Right lobe of liver (tissue), 6 donors: ENCODE results near the gene TMEM167B. TPM values are rescaled to one million over a fixed set of nuclear protein-coding genes. Genes with fewer than 3 reads are reported as not detected.
"Not testable (repeated sequence)": the region's sequence is repeated elsewhere in the genome, so short reads cannot be mapped to it uniquely, and the experiment has no call there.

Source experiments
- ATAC-seq, 4 donors: fragments of 200-7000 bp; cut with Tn5 transposase; one replicate each; pipeline ENCODE4 v1.9.1; 2020; ENCODE audit warnings: mild to moderate bottlenecking in 4 of 4, moderate library complexity in 4 of 4
- DNase-seq, 3 donors: peaks; one replicate each; pipeline ENCODE4 v3.0.0-alpha.2; 2020
- H3K27ac ChIP-seq, 3 donors: fragments of 200-600 bp; one replicate each; pipeline ENCODE4 v1.8.0; 2022
- H3K27me3 ChIP-seq, 2 donors: fragments of 200-600 bp; one replicate each; pipeline ENCODE4 v1.8.0; 2022
- H3K36me3 ChIP-seq, 4 donors: fragments of 200-600 bp; sonication (generic) in 1 of 4; one replicate each; pipeline versions ENCODE4 v1.5.1 to v1.8.0; 2017 to 2022; ENCODE audit warnings: control low read depth in 1 of 4
- H3K4me1 ChIP-seq, 4 donors: fragments of 200-600 bp; sonication (generic) in 1 of 4; one replicate each; pipeline versions ENCODE4 v1.5.1 to v1.8.0; 2017 to 2022; ENCODE audit warnings: control low read depth in 1 of 4
- H3K4me3 ChIP-seq, 3 donors: fragments of 200-600 bp; one replicate each; pipeline ENCODE4 v1.8.0; 2022
- H3K9me3 ChIP-seq, 4 donors: fragments of 200-600 bp; sonication (generic) in 1 of 4; one replicate each; pipeline versions ENCODE4 v1.5.1 to v1.8.0; 2017 to 2022; ENCODE audit warnings: control low read depth in 1 of 4
- POLR2A ChIP-seq: fragments of 450-650 bp; IDR thresholded peaks from one replicate; pipeline ENCODE4 v1.6.1; 2017; ENCODE audit warnings: antibody characterized with exemption, mild to moderate bottlenecking
- WGBS: methylation state at CpG from one replicate; pipeline ENCODE4 v1.1.6; 2018; ENCODE audit warnings: low coverage, low lambda C conversion rate; ENCODE audit not compliant: insufficient coverage; ENCODE audit errors: missing lambda C conversion rate; 5-methylcytosine and 5-hydroxymethylcytosine counted together
- intact Hi-C, 2 donors: fragments of 100-400 bp; cut with DNase I; formaldehyde crosslinking; loops; one replicate each; pipeline versions ENCODE4 v1.11.2 to v1.14.1; 2022
- total RNA-seq, 6 experiments: library from RNA; depleted of rRNA in 2 of 6; stranded (reverse); fragments of >200 nt in 2 of 6; fragmentation: NEBNext Ultra II Directional in 3 of 6; extraction: Animal tissue kit (Norgen Biotek cat#: 25700) in 3 of 6; gene quantifications; one replicate each; pipeline versions ENCODE4 v1.1.0 to v1.2.4, GENCODE V29; 2016 to 2023
- TF ChIP-seq, protein P1 (sequence below), 4 donors: fragments of 200-600 bp in 3 of 4; fragments of 450-650 bp in 1 of 4; IDR thresholded peaks; one replicate each; pipeline versions ENCODE4 v1.5.1 to v1.8.0; 2016 to 2022; ENCODE audit warnings: antibody characterized with exemption in 4 of 4, mild to moderate bottlenecking in 2 of 4
- donor health status: DM: no; HTN: yes; CAD: no.
- donor health status: DM: no; HTN: no; CAD: no.
- donor health status: DM: no; HTN: no; CAD: no.
- donor health status: DM: no; HTN: yes; CAD: no.
- donor health status: DM: no; HTN: yes; CAD: no.

TMEM167B gene
- total RNA-seq, 6 experiments from 2014 or later: 10.5 to 21.9 (median 15.1) TPM

DNA sequence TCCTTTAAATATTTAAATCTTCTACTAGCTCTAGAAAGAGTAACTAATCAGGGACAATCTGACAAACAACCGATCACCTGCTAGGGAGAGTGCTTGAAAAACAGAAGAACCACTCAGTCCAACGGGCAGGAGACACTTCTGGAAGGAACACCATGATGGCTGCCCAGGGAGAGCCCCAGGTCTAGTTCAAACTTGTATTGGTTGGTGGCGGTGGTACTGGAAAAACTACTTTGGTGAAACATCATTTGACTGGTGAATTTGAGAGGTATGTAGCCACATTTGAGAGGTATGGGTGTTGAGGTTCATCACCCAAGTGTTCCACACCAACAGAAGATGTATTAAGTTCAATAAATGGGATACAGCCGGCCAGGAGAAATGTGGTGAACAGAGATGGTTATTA is 43.9 kb upstream of the TMEM167B start:
- Histone ChIP-seq H3K9me3 (no peaks in the 10 kb centered on the region), H3K36me3 (no peaks in the 10 kb centered on the region), H3K27ac (no peak overlapping the region), H3K27me3 (no peaks in the 10 kb centered on the region), H3K4me3 (no peak overlapping the region), H3K4me1 (no peaks in the 10 kb centered on the region)
- 70% methylated on average over 4 of the region's 4 CpGs for WGBS
- no peak for TF ChIP-seq POLR2A
- TF ChIP-seq, protein P1, sequence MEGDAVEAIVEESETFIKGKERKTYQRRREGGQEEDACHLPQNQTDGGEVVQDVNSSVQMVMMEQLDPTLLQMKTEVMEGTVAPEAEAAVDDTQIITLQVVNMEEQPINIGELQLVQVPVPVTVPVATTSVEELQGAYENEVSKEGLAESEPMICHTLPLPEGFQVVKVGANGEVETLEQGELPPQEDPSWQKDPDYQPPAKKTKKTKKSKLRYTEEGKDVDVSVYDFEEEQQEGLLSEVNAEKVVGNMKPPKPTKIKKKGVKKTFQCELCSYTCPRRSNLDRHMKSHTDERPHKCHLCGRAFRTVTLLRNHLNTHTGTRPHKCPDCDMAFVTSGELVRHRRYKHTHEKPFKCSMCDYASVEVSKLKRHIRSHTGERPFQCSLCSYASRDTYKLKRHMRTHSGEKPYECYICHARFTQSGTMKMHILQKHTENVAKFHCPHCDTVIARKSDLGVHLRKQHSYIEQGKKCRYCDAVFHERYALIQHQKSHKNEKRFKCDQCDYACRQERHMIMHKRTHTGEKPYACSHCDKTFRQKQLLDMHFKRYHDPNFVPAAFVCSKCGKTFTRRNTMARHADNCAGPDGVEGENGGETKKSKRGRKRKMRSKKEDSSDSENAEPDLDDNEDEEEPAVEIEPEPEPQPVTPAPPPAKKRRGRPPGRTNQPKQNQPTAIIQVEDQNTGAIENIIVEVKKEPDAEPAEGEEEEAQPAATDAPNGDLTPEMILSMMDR (IDR thresholded peaks at IDR 0.05): no peak
- intact Hi-C loops: no loop called here
- DNase-seq (no peak), ATAC-seq (no peak)

DNA sequence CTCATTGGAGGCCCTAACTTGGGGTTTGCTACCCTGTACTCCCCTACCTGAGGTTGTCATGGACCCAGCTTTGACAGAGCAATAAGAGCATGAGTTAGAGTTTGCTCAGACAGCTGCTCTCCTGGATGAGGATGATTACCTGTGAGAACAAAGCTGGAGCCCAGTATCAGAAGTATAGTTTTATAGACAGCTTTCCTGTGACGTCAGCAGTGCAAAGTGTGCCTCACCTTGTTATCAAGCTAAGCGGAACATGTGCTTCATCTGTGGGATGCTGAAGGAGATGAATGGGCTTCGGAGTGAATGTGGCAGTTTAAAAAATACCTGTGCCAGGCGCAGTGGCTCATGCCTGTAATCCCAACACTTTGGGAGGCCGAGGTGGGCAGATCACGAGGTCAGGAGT is 43.2 kb upstream of the TMEM167B start:
- intact Hi-C loops: no loop called here
- H3K9me3 ChIP-seq: no peaks in the 10 kb centered on the region
- 60% methylated on average over 3 of the region's 6 CpGs for WGBS
- TF ChIP-seq POLR2A: no peak
- TF ChIP-seq, protein P1 (IDR thresholded peaks at IDR 0.05): no peak
- no peak overlapping the region for H3K4me3 ChIP-seq
- H3K27me3 ChIP-seq: no peaks in the 10 kb centered on the region
- no peaks in the 10 kb centered on the region for H3K4me1 ChIP-seq
- DNase-seq (no peak), ATAC-seq (no peak)
- H3K27ac ChIP-seq: no peak overlapping the region
- H3K36me3 ChIP-seq: no peaks in the 10 kb centered on the region

DNA sequence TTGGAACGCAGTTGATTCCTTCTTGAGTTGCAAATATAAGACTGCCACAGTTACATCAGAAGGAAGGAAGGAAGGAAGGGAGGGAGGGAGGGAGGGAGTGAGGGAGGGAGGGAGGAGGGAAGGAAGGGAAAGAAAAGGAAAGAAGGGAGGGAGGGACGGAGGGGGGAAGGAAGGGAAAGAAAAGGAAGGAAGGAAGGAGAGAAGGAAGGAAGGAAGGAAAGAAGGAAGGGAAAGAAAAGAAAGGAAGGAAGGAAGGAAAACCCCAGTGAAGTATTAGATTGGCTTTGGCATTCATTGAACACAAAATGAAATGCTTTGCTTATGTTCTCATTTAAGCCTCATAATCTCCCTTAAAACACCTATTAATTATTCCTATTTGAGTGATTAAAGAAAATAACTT is 42.2 kb upstream of the TMEM167B start:
- Histone ChIP-seq H3K27me3 (no peaks in the 10 kb centered on the region), H3K27ac (no peak overlapping the region), H3K4me3 (no peak overlapping the region), H3K9me3 (no peaks in the 10 kb centered on the region), H3K36me3 (no peaks in the 10 kb centered on the region), H3K4me1 (no peaks in the 10 kb centered on the region)
- TF ChIP-seq POLR2A: no peak
- TF ChIP-seq, protein P1 (IDR thresholded peaks at IDR 0.05): no peak
- intact Hi-C loops: no loop called here
- DNase-seq (no peak), ATAC-seq (no peak)
- 8% methylated on average over 2 of the region's 2 CpGs for WGBS

DNA sequence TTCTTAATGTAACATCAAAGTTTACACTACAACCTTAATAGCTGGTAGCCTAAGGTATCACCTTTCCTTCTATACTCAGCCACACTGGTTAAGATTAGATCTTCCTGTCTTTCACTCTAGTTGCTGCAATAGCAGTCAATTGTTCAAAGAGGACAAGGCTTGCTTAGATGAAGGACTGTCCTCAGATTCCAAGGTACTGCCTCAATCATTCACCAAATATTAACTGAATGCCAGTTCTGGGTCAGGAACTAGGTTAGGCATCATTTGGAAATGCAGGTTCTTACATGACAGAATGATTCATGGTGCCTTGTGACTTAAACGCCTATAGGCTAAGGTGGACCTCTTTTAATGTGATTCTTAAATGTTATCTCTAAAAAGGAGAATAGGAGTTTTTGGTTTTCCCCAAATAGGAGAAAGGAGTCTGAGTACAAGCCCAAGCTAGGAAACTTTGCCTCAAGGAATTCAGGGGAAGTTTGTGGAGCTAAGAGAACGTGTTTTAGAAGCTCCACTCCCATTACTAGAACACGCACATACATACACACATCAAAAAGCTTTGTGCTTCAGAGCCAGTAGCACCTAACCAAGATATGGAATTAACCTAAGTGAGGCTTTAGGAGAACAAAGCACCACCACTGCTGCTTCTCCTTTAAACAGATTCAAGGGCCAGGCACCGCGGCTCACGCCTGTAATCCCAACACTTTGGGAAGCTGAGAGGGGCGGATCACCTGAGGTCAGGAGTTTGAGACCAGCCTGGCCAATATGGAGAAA is 40.2 kb upstream of the TMEM167B start:
- DNase-seq: no peak
- WGBS: 64% methylated on average over 4 of the region's 7 CpGs

DNA sequence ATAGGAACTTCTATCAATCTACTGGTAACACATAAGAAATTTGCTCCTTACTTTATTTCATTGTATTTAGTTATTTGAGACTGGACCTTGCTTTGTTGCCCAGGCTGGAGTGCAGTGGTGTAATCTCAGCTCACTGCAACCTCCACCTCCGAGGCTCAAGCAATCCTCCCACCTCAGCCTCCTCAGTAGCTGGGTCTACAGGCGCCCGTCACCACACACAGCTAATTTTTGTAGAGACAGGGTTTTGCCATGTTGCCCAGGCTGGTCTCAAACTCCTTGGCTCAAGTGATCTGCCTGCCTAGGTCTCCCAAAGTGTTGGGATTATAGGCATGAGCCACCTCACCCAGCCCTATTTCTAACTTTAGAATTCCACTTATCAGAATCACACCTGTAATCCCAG is 38.4 kb upstream of the TMEM167B start:
- H3K4me3 ChIP-seq, H3K27ac ChIP-seq, ATAC-seq, H3K36me3 ChIP-seq, H3K9me3 ChIP-seq, intact Hi-C loops, H3K27me3 ChIP-seq, DNase-seq, H3K4me1 ChIP-seq: not testable (repeated sequence)
- 84% methylated on average over 3 of the region's 3 CpGs for WGBS

More for the DNA sequence above, 40.2 kb upstream of the TMEM167B start:
- TF ChIP-seq, protein P1 (IDR thresholded peaks at IDR 0.05): no peak
- no peak for TF ChIP-seq POLR2A
- no peaks in the 10 kb centered on the region for H3K27me3 ChIP-seq
- no peak for ATAC-seq
- H3K9me3 ChIP-seq: no peaks in the 10 kb centered on the region
- H3K4me3 ChIP-seq: no peak overlapping the region
- no peaks in the 10 kb centered on the region for H3K4me1 ChIP-seq
- H3K27ac ChIP-seq: no peak overlapping the region
- no peaks in the 10 kb centered on the region for H3K36me3 ChIP-seq
- intact Hi-C loops: no loop called here
